DMS153 treated with DMSO at 0.1 percent for 48 hours (cell line): Measurements from ENCODE around the gene ZBTB44.
"Not testable (repeated sequence)": the region's sequence is repeated elsewhere in the genome, so short reads cannot be mapped to it uniquely, and the experiment has no call there.

Experiments
- DNase-seq: peaks from one replicate; lab custom pipeline; 2025; ENCODE audit not compliant: unreplicated experiment; lab: John Stamatoyannopoulos, UW

The ZBTB44 gene

GRCh38 chr11:130313383-130314183, 1.1 kb downstream of the ZBTB44 start:
- peak; percentile 11 for DNase-seq

- DNase-seq: no peak
Measured at GRCh38 chr11:130312046-130312445, 2.7 kb downstream of the ZBTB44 start.

GRCh38 chr11:130310622-130311021, 4.1 kb downstream of the ZBTB44 start:
- no peak for DNase-seq

GRCh38 chr11:130308886-130309285, 5.8 kb downstream of the ZBTB44 start:
- no peak for DNase-seq

- DNase-seq: no peak
Measured at GRCh38 chr11:130308059-130308458, 6.7 kb downstream of the ZBTB44 start.

- no peak for DNase-seq
Measured at GRCh38 chr11:130304651-130305050, 10.1 kb downstream of the ZBTB44 start.

GRCh38 chr11:130301002-130301401, 13.7 kb downstream of the ZBTB44 start:
- DNase-seq: no peak

- no peak for DNase-seq
Measured at GRCh38 chr11:130300567-130300966, 14.2 kb downstream of the ZBTB44 start.

GRCh38 chr11:130299978-130300377, 14.7 kb downstream of the ZBTB44 start:
- no peak for DNase-seq

- no peak for DNase-seq
Measured at GRCh38 chr11:130295657-130296056, 19.1 kb downstream of the ZBTB44 start.

- no peak for DNase-seq
Measured at GRCh38 chr11:130282111-130282510, 32.6 kb downstream of the ZBTB44 start.

GRCh38 chr11:130281341-130281740, 33.4 kb downstream of the ZBTB44 start:
- DNase-seq: not testable (repeated sequence)

- DNase-seq: no peak
Measured at GRCh38 chr11:130279989-130280388, 34.7 kb downstream of the ZBTB44 start.

- DNase-seq: no peak
Measured at GRCh38 chr11:130278745-130279144, 36.0 kb downstream of the ZBTB44 start.

GRCh38 chr11:130278151-130278550, 36.6 kb downstream of the ZBTB44 start:
- DNase-seq: no peak

- no peak for DNase-seq
Measured at GRCh38 chr11:130272336-130272735, 42.4 kb downstream of the ZBTB44 start.

- DNase-seq: no peak
Measured at GRCh38 chr11:130269326-130269943, 45.3 kb downstream of the ZBTB44 start.

GRCh38 chr11:130263351-130263750, 51.4 kb downstream of the ZBTB44 start:
- DNase-seq: no peak

- no peak for DNase-seq
Measured at GRCh38 chr11:130262424-130262823, 52.3 kb downstream of the ZBTB44 start.

GRCh38 chr11:130261571-130261970, 53.1 kb downstream of the ZBTB44 start:
- DNase-seq: no peak

- DNase-seq: no peak
Measured at GRCh38 chr11:130260742-130261141, 54.0 kb downstream of the ZBTB44 start.

GRCh38 chr11:130260080-130260627, 54.6 kb downstream of the ZBTB44 start:
- DNase-seq: no peak
